SK-N-MC (cell line): ENCODE measurements around the gene FKTN.

Source experiments
- DNase-seq: peaks from one replicate; pipeline ENCODE4 v3.0.0-alpha.2; 2011; ENCODE audit warnings: low read depth, low spot score
- H3K27ac ChIP-seq: fragments of 200-600 bp; sonication (generic); 2 replicates; pipeline ENCODE4 v1.5.1; 2016; ENCODE audit warnings: mixed run types
- H3K36me3 ChIP-seq: fragments of 200-600 bp; sonication (generic); 2 replicates; pipeline ENCODE4 v1.6.1; 2017; ENCODE audit warnings: antibody characterized with exemption, low read length, mixed read lengths; ENCODE audit not compliant: insufficient read depth
- H3K4me3 ChIP-seq: fragments of 200-600 bp; sonication (generic); 2 replicates; pipeline ENCODE4 v1.5.1; 2016
- H3K9ac ChIP-seq: fragments of 200-600 bp; sonication (generic); 2 replicates; pipeline ENCODE4 v1.8.0; 2017; ENCODE audit warnings: mixed run types, mixed read lengths; ENCODE audit not compliant: insufficient read length
- H3K9me3 ChIP-seq: fragments of 200-600 bp; sonication (generic); 2 replicates; pipeline ENCODE4 v1.6.1; 2017; ENCODE audit warnings: low read depth, mild to moderate bottlenecking, antibody characterized with exemption, low read length, moderate library complexity, mixed read lengths
- EZH2 ChIP-seq: fragments of 200-600 bp; sonication (generic); IDR thresholded peaks from one replicate; pipeline ENCODE4 v1.6.1; 2017; ENCODE audit warnings: antibody characterized with exemption
- FOXP2 ChIP-seq: optimal IDR thresholded peaks from 2 replicates; pipeline ENCODE3; 2011; ENCODE audit warnings: mild to moderate bottlenecking, moderate library complexity; ENCODE audit not compliant: insufficient read depth; ENCODE audit errors: extremely low read length, control extremely low read depth
- POLR2AphosphoS5 ChIP-seq: IDR thresholded peaks from 2 replicates; pipeline ENCODE4 v1.6.1; 2012; ENCODE audit warnings: mild to moderate bottlenecking, low read depth, low read length, borderline replicate concordance

Gene FKTN

GRCh38 chr9:105643795-105644194, 85.9 kb downstream of the FKTN start:
- H3K36me3 ChIP-seq: no peaks in the 10 kb centered on the region
- no peaks in the 10 kb centered on the region for H3K9me3 ChIP-seq
- no peak overlapping the region for H3K4me3 ChIP-seq
- no peak overlapping the region for H3K9ac ChIP-seq
- no peak for TF ChIP-seq POLR2AphosphoS5
- TF ChIP-seq FOXP2: no peak
- no peak for TF ChIP-seq EZH2
- no peak overlapping the region for H3K27ac ChIP-seq
- DNase-seq: no peak

- DNase-seq: no peak
- H3K4me3 ChIP-seq: no peak overlapping the region
Measured at GRCh38 chr9:105646879-105647594, 89.1 kb downstream of the FKTN start.

GRCh38 chr9:105647595-105648349, 89.8 kb downstream of the FKTN start:
- Histone ChIP-seq H3K36me3 (no peaks in the 10 kb centered on the region), H3K9me3 (no peaks in the 10 kb centered on the region), H3K4me3 (no peak overlapping the region), H3K9ac (no peak overlapping the region), H3K27ac (no peak overlapping the region)
- DNase-seq: no peak
- TF ChIP-seq POLR2AphosphoS5 (no peak), FOXP2 (no peak)

More at GRCh38 chr9:105646879-105647594, 89.1 kb downstream of the FKTN start:
- no peaks in the 10 kb centered on the region for H3K9me3 ChIP-seq
- TF ChIP-seq EZH2: no peak
- no peak for TF ChIP-seq FOXP2
- no peak for TF ChIP-seq POLR2AphosphoS5
- H3K36me3 ChIP-seq: no peaks in the 10 kb centered on the region
- H3K9ac ChIP-seq: no peak overlapping the region
- no peak overlapping the region for H3K27ac ChIP-seq

- Histone ChIP-seq H3K9me3 (no peaks in the 10 kb centered on the region), H3K27ac (no peak overlapping the region), H3K36me3 (no peaks in the 10 kb centered on the region), H3K9ac (no peak overlapping the region), H3K4me3 (no peak overlapping the region)
- DNase-seq: no peak
- TF ChIP-seq EZH2 (no peak), FOXP2 (no peak), POLR2AphosphoS5 (no peak)
Measured at GRCh38 chr9:105651806-105652205, 93.9 kb downstream of the FKTN start.

- peak overlapping the region; percentile 45 for H3K4me3 ChIP-seq
- no peak overlapping the region for H3K9ac ChIP-seq
- no peaks in the 10 kb centered on the region for H3K36me3 ChIP-seq
- DNase-seq: no peak
- no peak overlapping the region for H3K27ac ChIP-seq
- TF ChIP-seq FOXP2 (no peak), EZH2 (no peak), POLR2AphosphoS5 (no peak)
- H3K9me3 ChIP-seq: no peaks in the 10 kb centered on the region
Measured at GRCh38 chr9:105656131-105656921, 98.4 kb downstream of the FKTN start.

- H3K36me3 ChIP-seq: no peaks in the 10 kb centered on the region
- no peaks in the 10 kb centered on the region for H3K9me3 ChIP-seq
- no peak overlapping the region for H3K4me3 ChIP-seq
- TF ChIP-seq EZH2: no peak
- TF ChIP-seq POLR2AphosphoS5: no peak
- TF ChIP-seq FOXP2: no peak
- no peak overlapping the region for H3K27ac ChIP-seq
- DNase-seq: no peak
- no peak overlapping the region for H3K9ac ChIP-seq
Measured at GRCh38 chr9:105658351-105658750, 100.4 kb downstream of the FKTN start.

GRCh38 chr9:105661011-105661410, 103.1 kb downstream of the FKTN start:
- peak; percentile 42 for DNase-seq
- Histone ChIP-seq H3K9me3 (no peaks in the 10 kb centered on the region), H3K4me3 (no peak overlapping the region), H3K36me3 (no peaks in the 10 kb centered on the region), H3K27ac (no peak overlapping the region), H3K9ac (no peak overlapping the region)
- TF ChIP-seq FOXP2 (no peak), POLR2AphosphoS5 (no peak), EZH2 (no peak)

GRCh38 chr9:105662184-105663104, 104.5 kb downstream of the FKTN start, which contains the start of gene TAL2:
Gene TAL2 (plus strand): TSS chr9:105662457. CDS start chr9:105662497, 40 bp downstream.
- H3K27ac ChIP-seq: no peak within 1 kb of the TSS
- no peaks in the 10 kb centered on the region for H3K36me3 ChIP-seq
- TF ChIP-seq POLR2AphosphoS5 (no peak), FOXP2 (no peak), EZH2 (no peak)
- H3K9ac ChIP-seq: no peak within 1 kb of the TSS
- no peaks in the 10 kb centered on the region for H3K9me3 ChIP-seq
- no peak within 1 kb of the TSS for H3K4me3 ChIP-seq
- no peak for DNase-seq
